Spleen (tissue), 7 donors: ENCODE data around the gene PAGR1.

Experiments used
- POLR2A ChIP-seq, 3 donors: fragments of 450-650 bp; IDR thresholded peaks; one replicate each; pipeline ENCODE4 v1.5.1; 2017; ENCODE audit warnings: antibody characterized with exemption in 3 of 3, mild to moderate bottlenecking in 1 of 3
- TF ChIP-seq, protein P1 (sequence below), 11 experiments: fragments of 200-600 bp in 7 of 11; fragments of 450-650 bp in 4 of 11; sonication (generic) in 4 of 11; IDR thresholded peaks in 8 of 11; conservative IDR thresholded peaks in 3 of 11; 1 replicate in 7 of 11; 2 replicates in 4 of 11; pipeline versions ENCODE4 v1.4.0 to v1.8.0; 2016 to 2021; ENCODE audit warnings: antibody characterized with exemption in 11 of 11, inconsistent platforms in 4 of 11, mild to moderate bottlenecking in 1 of 11
- donor health status: DM: no; HTN: no; CAD: no; lungs with moderate emphysema.
- donor health status: DM: no; HTN: no; CAD: no.
- donor health status: DM: no; HTN: no; CAD: no.

DNA sequence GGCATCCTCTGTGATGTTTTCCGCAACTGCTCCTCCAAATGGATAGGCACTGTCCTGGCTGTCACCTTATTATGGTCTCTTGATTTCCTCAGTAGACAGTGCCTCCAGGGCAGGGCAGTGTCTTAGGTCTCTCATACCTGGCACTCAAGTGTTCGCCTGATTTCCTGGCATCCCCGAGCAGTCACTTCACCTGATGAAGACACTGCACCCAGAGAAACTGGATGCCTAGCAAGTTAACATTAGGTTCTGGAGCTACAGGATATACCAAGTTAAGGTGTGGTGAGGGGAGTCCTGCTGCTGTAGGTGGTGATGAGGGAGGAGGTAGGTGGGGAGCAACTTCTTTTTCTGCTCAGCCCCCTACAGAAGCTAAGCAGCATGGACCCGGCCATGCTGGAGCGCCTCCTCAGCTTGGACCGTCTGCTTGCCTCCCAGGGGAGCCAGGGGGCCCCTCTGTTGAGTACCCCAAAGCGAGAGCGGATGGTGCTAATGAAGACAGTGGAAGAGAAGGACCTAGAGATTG is 13.5 kb upstream of the PAGR1 start:
- TF ChIP-seq, protein P1, sequence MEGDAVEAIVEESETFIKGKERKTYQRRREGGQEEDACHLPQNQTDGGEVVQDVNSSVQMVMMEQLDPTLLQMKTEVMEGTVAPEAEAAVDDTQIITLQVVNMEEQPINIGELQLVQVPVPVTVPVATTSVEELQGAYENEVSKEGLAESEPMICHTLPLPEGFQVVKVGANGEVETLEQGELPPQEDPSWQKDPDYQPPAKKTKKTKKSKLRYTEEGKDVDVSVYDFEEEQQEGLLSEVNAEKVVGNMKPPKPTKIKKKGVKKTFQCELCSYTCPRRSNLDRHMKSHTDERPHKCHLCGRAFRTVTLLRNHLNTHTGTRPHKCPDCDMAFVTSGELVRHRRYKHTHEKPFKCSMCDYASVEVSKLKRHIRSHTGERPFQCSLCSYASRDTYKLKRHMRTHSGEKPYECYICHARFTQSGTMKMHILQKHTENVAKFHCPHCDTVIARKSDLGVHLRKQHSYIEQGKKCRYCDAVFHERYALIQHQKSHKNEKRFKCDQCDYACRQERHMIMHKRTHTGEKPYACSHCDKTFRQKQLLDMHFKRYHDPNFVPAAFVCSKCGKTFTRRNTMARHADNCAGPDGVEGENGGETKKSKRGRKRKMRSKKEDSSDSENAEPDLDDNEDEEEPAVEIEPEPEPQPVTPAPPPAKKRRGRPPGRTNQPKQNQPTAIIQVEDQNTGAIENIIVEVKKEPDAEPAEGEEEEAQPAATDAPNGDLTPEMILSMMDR (IDR thresholded peaks at IDR 0.05 in 8 of 11, conservative IDR thresholded peaks at IDR 0.05 in 3 of 11): no peak
- no peak for TF ChIP-seq POLR2A (IDR thresholded peaks at IDR 0.05)
